A172 (cell line): ENCODE measurements around the gene ZNF232. TPM values are rescaled to one million over a fixed set of nuclear protein-coding genes. Genes with fewer than 3 reads are reported as not detected.
"Not testable (repeated sequence)": the region's sequence is repeated elsewhere in the genome, so short reads cannot be mapped to it uniquely, and the experiment has no call there.

Experiments used
- DNase-seq: peaks from one replicate; pipeline ENCODE4 v3.0.0-alpha.2; 2015; ENCODE audit warnings: low spot score
- total RNA-seq: library from RNA; depleted of rRNA; stranded (reverse); fragments of >200 nt; shearing (Covaris generic); gene quantifications from 2 replicates; pipeline ENCODE4 v1.2.3, GENCODE V29; 2014; rRNA removed

ZNF232 gene
- total RNA-seq, 1 experiment from 2014 or later, result not detected

- DNase-seq, result no peak
Measured at GRCh38 chr17:5097101-5097834, 14.4 kb downstream of the ZNF232 start.

- DNase-seq, result no peak
Measured at GRCh38 chr17:5096731-5097100, 15.0 kb downstream of the ZNF232 start.

GRCh38 chr17:5092218-5093010 lies 19.3 kb downstream of the ZNF232 start:
- no peak for DNase-seq

- DNase-seq, result no peak
Measured at GRCh38 chr17:5080591-5080990, 31.1 kb downstream of the ZNF232 start.

GRCh38 chr17:5078106-5079028 lies 33.3 kb downstream of the ZNF232 start, which contains the start of gene ZFP3:
ZFP3 (plus strand) TSS chr17:5078467; CDS start chr17:5091505, 13,038 bp downstream.
- peak; percentile 27 for DNase-seq

- no peak for DNase-seq
Measured at GRCh38 chr17:5077781-5078105, 33.9 kb downstream of the ZNF232 start.

GRCh38 chr17:5077275-5077674 lies 34.4 kb downstream of the ZNF232 start:
- DNase-seq, result not testable (repeated sequence)

- DNase-seq, result not testable (repeated sequence)
Measured at GRCh38 chr17:5075472-5075871, 36.2 kb downstream of the ZNF232 start.

GRCh38 chr17:5069724-5070123 lies 42.0 kb downstream of the ZNF232 start:
- no peak for DNase-seq

- no peak for DNase-seq
Measured at GRCh38 chr17:5068236-5068635, 43.4 kb downstream of the ZNF232 start.

- no peak for DNase-seq
Measured at GRCh38 chr17:5065227-5065744, 46.4 kb downstream of the ZNF232 start.

Other genes with a start within 250 kb of the ZNF232 start
- 0.07 and 0.48 TPM in 2 replicates for gene C17orf107, start 212.3 kb downstream of the ZNF232 start, total RNA-seq
- not detected in 2 replicates for gene CHRNE, start 208.8 kb downstream of the ZNF232 start, total RNA-seq
- gene GP1BA, start 179.6 kb downstream of the ZNF232 start, total RNA-seq, result 0.17 TPM in 1 of 2 replicates, not detected in the other
- 80.8 and 82.6 TPM in 2 replicates for gene SLC25A11, start 171.8 kb downstream of the ZNF232 start, total RNA-seq
- gene RNF167, start 171.6 kb downstream of the ZNF232 start, total RNA-seq, result 48.2 and 49.2 TPM in 2 replicates
- gene PFN1, start 163.3 kb downstream of the ZNF232 start, total RNA-seq, result 1,113 and 1,180 TPM in 2 replicates
- 4.0 and 12.3 TPM in 2 replicates for gene ENO3, start 160.8 kb downstream of the ZNF232 start, total RNA-seq
- 74.4 and 90.6 TPM in 2 replicates for gene SPAG7, start 144.1 kb downstream of the ZNF232 start, total RNA-seq
- gene CAMTA2, start 124.2 kb downstream of the ZNF232 start, total RNA-seq, result 2.4 and 7.1 TPM in 2 replicates
- gene INCA1, start 114.4 kb downstream of the ZNF232 start, total RNA-seq, result 0.88 and 1.5 TPM in 2 replicates
- gene KIF1C, start 113.9 kb downstream of the ZNF232 start, total RNA-seq, result 123 and 125 TPM in 2 replicates
- gene SLC52A1, start 76.5 kb downstream of the ZNF232 start, total RNA-seq, result 0.05 and 0.16 TPM in 2 replicates
- gene ZFP3, start 33.4 kb downstream of the ZNF232 start, total RNA-seq, result 0.72 and 1.1 TPM in 2 replicates
- 0.07 TPM in 1 of 2 replicates, not detected in the other for gene USP6, start 4.2 kb upstream of the ZNF232 start, total RNA-seq
- gene ZNF594, start 80.0 kb upstream of the ZNF232 start, total RNA-seq, result 16.1 and 20.9 TPM in 2 replicates
- not detected in 2 replicates for gene SCIMP, start 123.0 kb upstream of the ZNF232 start, total RNA-seq
- gene RABEP1, start 170.4 kb upstream of the ZNF232 start, total RNA-seq, result 54.0 and 60.9 TPM in 2 replicates